Fibroblast of peridontal ligament (primary cell): Measurements from ENCODE around the gene OLA1.

Source experiments
- DNase-seq: peaks from one replicate; pipeline ENCODE4 v3.0.0-alpha.2; 2010; ENCODE audit errors: extremely low read depth

Gene OLA1

DNA sequence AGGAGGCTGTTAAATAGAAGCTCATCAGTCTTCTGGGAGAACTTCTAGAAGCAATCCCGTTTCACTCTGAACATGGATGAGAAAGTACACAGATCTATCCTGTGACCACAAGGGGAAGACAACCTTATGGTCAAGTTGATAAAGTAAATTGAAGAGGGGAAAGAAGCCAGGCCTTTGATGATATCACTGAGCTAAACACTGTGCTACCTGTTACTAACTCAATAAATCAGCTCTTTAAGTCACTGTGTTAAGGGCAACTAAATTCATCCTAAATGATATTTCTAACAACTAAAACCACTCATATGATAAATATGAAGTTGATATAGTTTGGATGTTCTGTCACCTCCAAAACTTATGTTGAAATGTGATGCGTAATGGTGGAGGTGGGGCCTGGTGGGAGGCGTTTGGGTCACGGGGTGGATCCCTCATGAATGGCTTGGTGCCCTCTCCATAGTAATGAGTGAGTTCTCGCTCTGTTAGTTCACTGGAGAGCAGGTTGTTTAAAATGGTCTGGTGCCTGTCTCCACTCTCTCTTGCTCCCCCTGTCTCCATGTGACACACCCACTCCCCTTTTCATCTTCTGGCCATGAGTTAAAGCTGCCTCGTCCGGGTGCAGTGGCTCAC lies 23.6 kb downstream of the OLA1 start:
- no peak for DNase-seq

DNA sequence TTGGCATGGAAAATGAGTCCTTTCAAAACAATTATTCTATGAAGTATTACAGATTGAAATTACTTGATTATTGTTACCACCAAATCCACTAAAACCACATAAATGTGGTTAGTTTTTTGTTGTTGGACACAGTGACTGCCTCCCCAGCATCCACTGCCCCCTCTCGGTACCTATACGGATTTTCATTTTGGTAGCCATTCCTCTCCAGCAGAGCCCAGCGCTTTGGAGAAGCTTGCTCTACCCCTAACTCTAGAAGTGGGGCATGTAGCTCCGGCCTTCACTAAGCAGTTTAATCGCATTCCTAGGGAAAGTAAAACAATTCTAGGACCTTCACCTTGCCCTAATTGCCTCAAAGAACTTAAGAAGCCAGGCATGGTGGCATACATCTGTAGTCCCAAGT lies 24.2 kb downstream of the OLA1 start:
- DNase-seq, result no peak

DNA sequence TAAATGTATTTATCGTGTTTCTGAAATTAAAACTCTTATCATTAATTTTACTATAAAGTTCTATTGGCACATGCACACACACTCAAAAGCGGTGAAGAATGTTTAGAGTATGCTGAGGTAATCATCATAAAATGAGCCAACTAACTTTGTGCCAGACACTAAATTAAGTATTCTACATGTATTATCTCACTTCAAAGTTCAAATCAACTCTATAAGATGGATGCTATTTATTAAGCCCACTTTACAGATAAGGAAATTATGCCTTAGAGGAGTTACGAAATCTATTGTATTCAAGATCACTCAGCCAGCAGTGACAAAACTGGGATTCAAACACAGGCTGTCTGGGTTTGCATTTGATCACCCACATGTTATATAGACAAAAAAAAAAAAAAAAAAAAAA lies 24.9 kb downstream of the OLA1 start:
- DNase-seq, result no peak

DNA sequence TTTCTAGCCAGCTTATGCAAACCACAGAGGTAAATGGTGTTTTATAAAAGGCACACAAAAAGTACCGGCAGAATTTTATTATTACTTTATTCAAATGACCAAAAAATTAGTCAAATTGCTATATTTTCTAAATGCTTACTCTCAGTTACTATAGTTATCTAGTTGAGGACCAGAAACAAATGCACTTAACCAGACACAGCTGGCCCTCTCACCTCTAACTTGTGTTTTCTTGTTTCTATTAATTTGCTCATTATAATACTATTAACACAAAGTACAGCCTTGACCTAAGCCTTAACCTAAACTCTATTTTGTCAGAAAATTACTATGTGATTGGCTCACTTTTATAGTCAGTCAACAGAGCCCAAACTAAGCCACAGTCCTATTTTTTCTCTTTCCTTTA lies 26.2 kb downstream of the OLA1 start:
- no peak for DNase-seq

DNA sequence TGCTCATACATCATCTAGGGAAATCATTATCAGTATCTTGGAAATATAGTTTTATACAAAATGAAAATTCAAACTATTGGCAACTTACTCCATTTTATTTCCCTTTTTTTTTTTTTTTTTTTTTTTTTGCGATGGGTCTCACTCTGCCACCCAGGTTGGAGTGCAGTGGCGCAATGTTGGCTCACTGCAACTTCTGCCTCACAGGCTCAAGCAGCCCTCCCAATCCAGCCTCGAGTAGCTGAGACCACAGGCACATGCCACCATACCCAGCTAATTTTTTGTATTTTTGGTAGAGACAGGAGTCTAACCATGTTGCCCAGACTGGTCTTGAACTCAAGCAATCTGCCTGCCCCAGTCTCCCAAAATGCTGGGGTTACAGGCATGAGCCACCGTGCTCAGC lies 29.0 kb downstream of the OLA1 start:
- DNase-seq, result no peak

DNA sequence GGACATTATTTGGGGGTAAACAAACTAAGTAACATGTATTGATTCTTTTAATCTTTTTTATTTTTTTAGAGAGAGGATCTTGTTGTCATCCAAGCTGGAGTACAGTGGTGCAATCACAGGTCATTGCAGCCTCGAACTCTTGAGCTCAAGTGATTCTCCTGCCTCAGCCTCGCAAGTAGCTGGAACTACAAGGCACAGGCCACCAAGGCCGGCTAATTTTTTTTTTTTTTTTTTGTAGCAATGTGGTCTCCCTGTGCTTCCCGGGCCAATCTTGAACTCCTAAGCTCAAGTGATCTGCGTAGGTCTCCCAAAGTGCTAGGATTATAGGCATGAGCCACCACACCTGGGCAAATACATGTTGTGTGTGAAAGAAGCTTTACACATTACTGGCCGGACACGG lies 29.6 kb downstream of the OLA1 start:
- DNase-seq, result no peak

DNA sequence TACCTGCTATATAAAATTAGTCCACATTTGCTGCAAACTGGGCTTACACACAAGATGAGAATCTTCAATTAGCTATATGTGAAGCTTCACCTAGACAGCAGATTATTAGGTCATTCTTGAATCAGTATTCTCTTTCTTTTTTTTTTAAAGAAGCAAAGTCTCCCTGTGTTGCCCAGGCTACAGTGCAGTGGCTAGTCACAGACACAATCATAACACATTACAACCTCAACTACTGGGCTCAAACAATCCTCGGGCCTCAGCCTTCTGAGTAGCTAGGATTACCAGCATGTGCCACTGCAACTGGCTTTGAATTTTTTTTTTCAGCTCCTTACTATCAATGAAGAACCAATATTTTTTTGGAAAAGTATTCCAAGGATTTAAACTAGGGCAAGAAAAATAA lies 30.5 kb downstream of the OLA1 start:
- no peak for DNase-seq

DNA sequence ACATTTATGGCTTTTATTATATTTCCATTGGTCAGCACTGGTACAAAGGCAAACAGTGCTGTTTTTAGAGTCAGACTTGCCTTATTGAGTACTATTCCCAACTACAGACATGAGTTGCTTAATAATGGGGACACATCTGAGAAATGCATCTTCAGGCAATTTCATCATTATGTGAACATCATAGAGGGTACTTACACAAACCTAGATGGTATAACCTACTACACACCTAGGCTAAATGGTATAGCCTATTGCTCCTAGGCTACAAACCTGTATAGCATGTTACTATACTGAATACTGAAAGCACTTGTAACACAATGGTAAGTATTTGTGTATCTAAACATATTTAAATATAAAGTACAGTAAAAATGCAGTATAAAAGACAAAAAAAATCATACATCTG lies 36.4 kb downstream of the OLA1 start:
- DNase-seq, result no peak

DNA sequence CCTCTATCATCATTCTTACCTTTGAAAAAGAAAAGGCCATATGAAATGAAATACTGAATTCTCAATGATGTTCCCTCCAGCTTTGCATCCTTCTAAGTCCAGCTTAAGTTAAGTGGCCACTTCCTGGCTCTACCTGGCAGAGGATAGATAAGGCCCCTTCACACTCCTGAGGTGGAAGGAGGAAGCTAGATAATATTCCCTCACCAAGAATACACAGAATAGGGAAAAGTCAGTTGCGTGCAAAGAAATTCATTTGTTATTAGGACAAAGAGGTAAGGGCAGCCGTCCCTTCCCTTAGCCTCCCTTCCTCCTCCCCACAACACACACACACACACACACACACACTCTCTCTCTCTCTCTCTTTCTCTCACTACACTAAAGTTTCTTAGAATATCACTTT lies 37.5 kb downstream of the OLA1 start:
- no peak for DNase-seq

DNA sequence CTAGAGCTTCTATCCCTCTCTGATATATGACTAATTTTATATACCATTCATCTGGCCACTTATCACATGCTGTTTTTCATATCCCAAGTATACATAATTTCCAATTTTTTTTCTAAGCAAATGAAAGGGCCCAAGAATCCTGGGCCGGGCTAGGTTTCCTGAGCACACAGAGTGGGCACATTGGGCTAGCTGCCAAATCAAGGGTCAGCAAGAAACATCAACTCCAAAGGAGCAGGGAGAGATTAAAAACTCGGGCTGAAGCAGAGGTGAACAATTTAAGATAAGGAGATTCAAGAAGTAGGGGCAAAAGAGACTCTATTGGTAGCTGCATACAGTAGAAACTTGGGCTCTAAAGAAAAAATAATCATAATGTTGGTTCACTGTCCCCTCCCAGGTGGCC lies 39.0 kb downstream of the OLA1 start:
- no peak for DNase-seq

DNA sequence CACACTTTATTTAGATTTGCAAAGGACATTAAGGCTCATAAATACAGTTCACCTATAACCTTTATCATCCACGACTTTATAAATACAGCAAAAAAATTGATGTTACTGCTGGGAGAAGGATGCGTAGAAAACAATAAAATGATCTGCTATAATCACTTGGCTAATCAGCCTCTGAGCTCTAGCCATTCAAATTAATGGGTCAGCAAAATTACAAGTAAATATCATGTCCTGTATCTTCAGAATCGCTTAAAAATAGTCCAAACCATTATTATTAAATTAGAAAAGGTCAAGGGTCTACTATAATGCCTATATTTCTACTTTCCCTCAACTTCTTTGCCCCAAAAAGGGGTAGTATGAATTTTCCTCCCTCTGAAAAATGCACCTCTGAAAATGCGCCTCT lies 40.3 kb downstream of the OLA1 start:
- no peak for DNase-seq

DNA sequence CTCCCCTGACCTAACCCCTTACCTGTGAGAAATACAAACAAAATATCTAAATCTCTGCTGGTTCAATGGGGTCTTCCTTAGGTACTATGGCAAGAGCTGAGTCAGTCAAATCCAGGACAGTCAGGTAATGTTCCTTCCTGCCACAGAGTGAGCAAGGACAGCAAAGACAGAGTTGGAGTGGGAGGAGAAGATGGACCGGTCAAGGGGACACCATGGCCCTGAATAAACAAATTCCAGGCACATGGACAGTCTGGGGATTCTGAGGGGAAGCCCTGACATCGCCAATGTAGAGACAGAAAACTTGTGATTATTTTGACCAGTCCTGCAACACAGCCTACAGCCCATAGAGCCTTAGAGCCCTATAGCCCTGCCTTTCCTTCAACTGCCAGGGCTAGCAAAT lies 42.8 kb downstream of the OLA1 start:
- DNase-seq, result no peak

DNA sequence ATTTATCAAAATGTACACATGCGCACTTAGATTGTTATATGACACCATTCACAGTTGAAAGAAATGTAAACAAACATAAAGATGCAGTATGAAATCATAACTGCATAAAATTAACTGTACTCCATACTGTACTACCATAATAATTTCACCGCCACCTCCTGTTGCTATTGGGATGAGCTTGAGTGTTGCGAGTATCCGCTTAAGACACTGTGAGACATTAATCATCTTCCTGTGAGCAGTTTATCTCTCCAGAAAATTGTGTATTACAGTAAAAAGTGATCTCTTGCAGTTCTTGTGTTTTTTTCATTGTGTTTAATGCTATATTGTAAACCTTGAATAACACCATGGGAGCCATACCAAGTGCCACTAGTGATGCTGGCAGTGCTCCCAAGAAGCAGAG lies 46.1 kb downstream of the OLA1 start:
- no peak for DNase-seq

DNA sequence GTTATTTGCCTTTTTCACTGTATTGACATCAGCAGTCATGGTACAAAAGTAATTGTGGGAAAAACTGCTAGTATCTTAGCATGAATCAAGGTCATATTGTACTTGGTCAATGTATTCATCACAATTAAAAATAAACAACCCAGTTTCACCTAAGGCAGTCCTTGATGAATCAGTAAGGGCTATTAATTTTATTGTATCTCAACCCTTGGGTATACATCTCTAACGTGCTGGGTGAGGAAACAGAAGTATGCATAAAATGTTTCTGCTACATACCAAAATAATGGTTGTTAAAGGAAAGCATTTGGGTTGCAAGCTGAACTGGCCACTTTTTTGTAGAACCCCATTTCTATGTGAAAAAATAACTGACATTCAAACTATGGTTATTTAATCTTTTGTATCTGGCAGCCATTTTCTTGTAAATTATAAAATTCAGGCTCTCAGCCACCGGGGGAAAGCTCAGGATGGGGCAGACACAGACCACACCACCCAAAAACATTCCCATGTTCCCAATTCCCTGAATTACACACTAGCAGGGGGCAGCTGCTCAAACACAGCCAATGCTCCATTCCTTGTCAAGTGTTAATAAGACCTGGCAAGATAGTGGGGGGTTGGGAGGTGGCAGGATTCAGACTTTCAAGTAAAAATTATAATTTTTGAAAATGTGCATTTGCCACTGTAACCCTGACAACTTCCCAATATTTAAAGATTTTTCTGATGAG lies 49.3 kb downstream of the OLA1 start:
- DNase-seq, result no peak

DNA sequence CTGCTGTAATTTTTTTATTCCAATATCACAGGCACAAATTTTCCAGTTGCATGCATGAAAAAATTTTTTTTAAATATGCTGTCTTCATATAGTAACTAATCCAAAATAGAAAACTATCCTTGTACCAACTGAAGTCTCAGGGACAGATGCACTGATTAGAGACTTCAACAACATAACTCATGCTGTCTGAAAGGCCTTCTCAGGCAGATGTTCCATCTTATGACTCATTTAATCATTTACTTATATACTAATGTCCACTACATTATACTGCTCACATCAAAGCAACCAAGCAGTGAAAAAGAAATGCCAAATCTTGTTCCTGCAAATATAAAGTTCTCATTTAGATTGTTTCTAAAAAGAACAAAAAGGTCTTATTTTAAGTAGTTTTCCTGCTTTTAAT lies 53.1 kb downstream of the OLA1 start:
- DNase-seq, result peak; percentile 13

DNA sequence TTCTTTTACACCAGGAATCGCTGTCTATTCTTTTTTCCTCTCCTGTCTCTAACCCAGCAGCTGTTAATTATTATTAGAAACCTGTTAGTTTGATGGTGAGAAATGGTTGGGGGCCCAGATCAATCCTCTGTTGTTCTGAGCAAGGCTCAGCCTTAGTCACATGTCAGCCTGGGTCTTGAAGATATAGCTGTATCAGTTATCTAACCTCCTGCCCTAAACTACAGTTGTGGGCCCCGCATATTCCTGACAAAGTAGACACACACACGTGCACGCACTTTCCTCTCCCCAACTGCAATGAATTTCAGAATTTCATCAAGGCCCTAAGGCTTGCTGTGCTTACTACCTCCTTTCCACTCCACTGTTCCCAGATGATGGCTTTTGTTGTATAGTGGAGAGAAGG lies 54.6 kb downstream of the OLA1 start:
- no peak for DNase-seq

DNA sequence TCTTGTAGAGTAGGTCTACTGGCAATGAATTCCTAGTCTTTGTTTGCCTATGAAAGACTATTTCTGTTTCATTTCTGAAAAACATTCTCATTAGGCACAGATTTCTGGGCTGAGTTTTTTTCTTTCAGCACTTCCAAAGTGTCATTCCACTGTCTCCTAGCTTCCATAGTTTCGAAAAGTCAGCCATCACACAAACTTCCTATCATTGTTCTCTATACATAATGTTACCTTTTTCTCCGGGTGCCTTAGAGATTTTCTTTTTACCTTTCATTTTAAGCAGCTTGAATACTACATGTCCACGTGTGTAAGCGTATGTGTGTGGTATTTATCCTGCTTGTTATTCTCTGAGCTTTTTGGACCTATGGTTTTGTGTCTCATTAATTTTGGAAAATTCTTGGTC lies 55.7 kb downstream of the OLA1 start:
- DNase-seq, result no peak

DNA sequence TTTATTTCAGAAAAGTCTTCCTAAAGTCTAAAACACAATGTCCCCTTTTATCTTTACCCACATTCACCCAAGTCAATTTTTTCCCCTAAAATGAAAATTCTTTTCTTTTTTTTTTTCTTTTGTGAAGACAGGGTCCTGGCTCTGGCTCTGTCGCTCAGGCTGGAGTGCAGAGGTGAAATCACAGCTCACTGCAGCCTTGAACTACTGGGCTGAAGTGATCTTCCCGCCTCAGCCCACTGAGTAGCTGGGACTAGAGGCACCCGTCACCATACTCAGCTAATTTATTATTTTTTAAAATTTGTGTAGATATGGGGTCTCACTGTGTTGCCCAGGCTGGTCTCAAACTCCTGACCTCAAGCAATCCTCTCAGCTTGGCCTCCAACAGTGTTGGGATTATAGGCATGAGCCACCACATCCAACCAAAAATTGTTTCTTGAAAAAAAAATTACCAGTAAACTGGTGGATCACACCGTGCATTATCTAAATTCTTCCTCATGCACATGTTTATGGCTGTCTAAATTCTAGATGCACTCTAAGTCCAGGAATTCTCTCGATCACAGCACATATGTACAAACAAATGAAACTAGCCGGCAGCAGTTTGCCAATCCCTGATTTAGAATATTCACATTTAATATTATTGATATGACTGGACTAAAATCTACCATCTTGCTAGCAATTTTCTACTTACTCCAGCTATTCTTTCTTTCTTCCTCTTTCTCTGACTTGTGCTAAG lies 56.8 kb downstream of the OLA1 start:
- DNase-seq, result no peak

DNA sequence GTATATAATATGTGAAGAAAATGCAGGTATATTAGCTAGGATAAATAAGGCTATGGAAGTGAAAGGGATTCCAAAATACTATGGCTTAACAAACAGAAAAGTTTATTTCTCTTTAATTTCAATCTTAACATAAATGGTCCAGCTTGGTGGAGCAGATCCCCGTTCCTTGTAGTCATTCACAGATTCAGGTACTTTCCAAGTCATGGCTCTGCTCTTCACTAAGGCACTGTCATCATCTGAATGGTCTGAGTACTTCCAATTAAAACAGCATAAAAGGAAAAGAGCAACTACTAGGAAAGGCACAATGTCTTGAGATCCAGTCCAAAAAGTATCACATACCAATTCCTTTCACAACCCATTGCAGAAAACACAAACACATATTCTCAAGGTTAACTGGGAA lies 63.4 kb downstream of the OLA1 start:
- no peak for DNase-seq

DNA sequence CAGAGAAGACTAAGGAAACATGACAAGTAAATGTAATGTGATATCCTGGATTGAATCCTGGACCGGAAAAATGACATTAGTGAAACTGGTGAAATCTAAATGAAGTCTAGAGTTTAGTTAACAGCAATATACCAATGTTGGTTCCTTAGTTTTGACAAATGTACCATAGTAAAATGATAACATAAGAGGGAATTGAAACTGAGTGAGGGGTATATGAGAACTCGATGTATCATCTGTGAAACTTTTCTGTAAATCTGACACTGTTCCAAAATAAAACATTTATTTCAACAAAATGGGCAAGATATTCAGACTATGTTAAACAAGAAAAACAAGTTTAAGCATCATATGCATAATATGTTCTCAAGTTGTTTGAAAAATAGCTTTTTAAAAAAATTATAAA lies 63.8 kb downstream of the OLA1 start:
- DNase-seq, result no peak

DNA sequence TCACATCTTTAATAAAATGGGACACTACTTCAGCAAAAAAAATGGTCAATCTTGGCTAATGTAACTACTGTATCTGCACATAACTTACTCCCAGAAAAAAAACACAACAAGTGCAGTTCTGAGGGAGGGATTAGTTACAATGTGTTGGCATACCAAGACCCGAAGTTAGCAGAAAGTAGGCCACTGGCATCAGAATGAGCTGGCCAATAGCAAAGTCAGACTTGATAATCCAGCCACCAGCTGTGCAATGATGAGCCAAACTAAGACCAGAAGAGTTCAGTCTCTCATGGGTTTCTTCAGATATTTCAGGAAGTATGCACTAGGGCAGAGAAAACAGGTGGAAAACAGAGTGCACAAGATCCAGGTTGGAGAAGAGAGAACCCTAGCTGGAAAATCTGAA lies 65.3 kb downstream of the OLA1 start:
- no peak for DNase-seq

DNA sequence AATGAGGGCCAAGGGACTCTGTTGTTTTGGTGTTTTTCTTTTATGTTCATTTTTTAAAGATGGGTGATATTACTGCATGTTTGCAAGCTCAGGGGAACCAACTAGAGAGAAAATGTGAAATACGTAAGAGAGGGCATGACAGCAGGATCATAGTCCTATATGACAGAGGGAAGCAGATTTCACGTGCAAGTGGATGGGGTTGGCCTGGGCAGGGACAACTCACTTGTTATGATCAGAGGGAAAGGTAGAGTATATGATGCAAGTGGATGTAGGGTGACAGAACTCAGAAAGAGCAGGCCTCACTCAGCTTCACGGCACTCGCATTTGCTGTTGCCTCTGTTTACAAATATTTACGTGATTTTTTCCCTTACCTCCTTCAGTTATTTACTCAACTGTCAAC lies 67.0 kb downstream of the OLA1 start:
- no peak for DNase-seq

DNA sequence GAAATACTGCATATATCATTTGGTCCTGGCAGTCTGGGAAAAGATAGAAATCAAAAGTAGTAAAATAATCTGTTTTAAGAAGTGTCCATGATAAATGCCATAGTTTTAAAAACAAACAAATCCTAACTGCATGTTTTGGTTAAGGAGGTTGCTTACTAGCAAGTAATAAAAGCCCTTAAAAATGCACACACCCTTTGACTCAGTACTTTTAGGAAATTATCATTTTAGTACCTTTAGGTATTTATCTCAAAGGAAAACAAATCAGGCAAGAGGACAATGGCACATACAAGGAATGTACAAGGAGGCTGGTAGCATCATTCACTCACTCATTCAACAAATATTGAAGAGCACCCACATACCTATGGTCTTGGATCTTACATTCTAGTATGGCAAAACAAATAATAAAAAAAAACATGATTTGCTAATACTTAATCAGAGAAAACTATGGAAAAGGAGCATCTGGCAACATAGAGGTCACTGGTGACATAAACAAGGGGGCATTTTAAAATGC lies 67.6 kb downstream of the OLA1 start:
- DNase-seq, result no peak
